Thymus (tissue), 11 donors: ENCODE measurements around the gene B4GALT6. TPM values are rescaled to one million over a fixed set of nuclear protein-coding genes. Genes with fewer than 3 reads are reported as not detected.

Experiments used
- DNase-seq, 9 donors: peaks; one replicate each; pipeline ENCODE4 v3.0.0-alpha.2; 2013; ENCODE audit warnings: low spot score in 9 of 9, low read depth in 6 of 9, missing footprints in 1 of 9
- H3K27ac ChIP-seq, 2 donors: one replicate each; pipeline ENCODE4 v1.5.1; 2013; ENCODE audit warnings: control low read depth in 1 of 2, low read depth in 1 of 2, low read length in 1 of 2, mild to moderate bottlenecking in 1 of 2, moderate library complexity in 1 of 2
- H3K27me3 ChIP-seq, 2 donors: one replicate each; pipeline ENCODE4 v1.5.1; 2013; ENCODE audit warnings: low read length in 1 of 2; ENCODE audit not compliant: control insufficient read depth in 2 of 2, insufficient read depth in 1 of 2
- H3K36me3 ChIP-seq, 2 donors: one replicate each; pipeline ENCODE4 v1.5.1; 2013; ENCODE audit warnings: low read length in 1 of 2, mild to moderate bottlenecking in 1 of 2, moderate library complexity in 1 of 2; ENCODE audit not compliant: control insufficient read depth in 2 of 2, insufficient read depth in 2 of 2
- H3K4me1 ChIP-seq, 2 donors: one replicate each; pipeline ENCODE4 v1.5.1; 2013; ENCODE audit warnings: low read length in 2 of 2; ENCODE audit not compliant: control insufficient read depth in 2 of 2, insufficient read depth in 2 of 2
- H3K4me3 ChIP-seq, 2 donors: one replicate each; pipeline ENCODE4 v1.5.1; 2013; ENCODE audit warnings: low read length in 2 of 2, control low read depth in 1 of 2, mild to moderate bottlenecking in 1 of 2
- H3K9me3 ChIP-seq, 2 donors: one replicate each; pipeline ENCODE4 v1.5.1; 2013; ENCODE audit warnings: low read length in 1 of 2, mild to moderate bottlenecking in 1 of 2; ENCODE audit not compliant: control insufficient read depth in 2 of 2, insufficient read depth in 1 of 2
- WGBS: extraction: QIAGEN DNeasy Blood & Tissue Kit; methylation state at CpG from one replicate; pipeline ENCODE4 v1.1.7; 2013; 5-methylcytosine and 5-hydroxymethylcytosine counted together
- polyA plus RNA-seq: library from polyadenylated mRNA; stranded (reverse); fragments of 200-250 nt; gene quantifications from one replicate; pipeline ENCODE4 v1.2.3, GENCODE V29; 2013
- total RNA-seq: library from RNA; stranded (reverse); fragments of 120-200 nt; gene quantifications from one replicate; pipeline ENCODE4 v1.2.4, GENCODE V29; 2013
- donor health status: healthy.

B4GALT6 gene
- total and polyA plus RNA-seq, 2 donors: 6.6 to 9.5 TPM

DNA sequence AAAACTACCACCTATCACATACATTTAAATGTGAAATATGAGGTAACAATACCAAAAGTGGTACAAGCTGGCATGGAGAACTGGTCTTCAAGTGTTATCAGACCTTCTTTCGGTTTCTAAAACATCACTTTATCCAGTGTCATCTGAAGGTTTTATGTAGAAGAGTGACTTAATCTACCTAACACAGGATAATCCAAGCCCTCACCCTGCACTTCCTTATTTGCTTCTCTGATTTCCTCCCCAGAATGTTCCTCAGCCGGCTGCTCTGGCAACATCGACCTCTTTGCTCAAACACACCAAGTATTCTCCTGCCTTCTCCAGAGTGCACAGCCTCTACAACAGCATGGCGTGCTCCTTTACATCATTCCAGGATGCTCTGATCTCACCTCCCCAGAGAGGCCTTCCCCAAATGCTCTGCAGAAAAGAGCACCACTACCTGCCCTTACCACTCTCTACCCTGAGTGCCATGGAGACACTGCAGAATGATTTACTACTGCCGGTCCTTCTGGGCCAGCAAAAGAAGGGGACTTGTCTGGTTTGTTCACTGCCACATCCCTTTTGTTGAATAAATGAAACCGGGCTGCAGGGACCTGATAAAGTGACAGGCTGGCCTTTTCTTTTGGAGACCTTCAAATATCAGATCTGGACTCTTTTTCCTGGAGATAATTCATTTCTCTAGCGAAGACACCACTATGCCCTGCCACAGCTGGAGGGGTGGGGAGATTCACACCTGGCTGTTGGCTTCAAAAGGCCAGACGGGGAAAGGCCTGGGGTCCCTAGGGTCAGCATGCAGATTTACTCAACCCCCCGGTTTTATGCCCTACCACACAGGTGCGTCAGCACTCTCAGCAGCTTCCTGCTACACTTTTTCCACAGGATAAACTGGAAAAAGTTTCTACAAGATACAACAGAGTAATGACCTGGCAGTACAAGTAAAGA, 50.7 kb downstream of the B4GALT6 start:
- Histone ChIP-seq H3K27ac (no peak overlapping the region), H3K36me3 (no peaks in the 10 kb centered on the region), H3K4me1 (peaks cover 0 to 12% of the 10 kb centered on the region in 2 donors), H3K9me3 (peaks cover 0 to 3% of the 10 kb centered on the region in 2 donors), H3K4me3 (no peak overlapping the region), H3K27me3 (no peaks in the 10 kb centered on the region)
- WGBS: 31% methylated on average over 10 of the region's 10 CpGs
- no peak for DNase-seq

DNA sequence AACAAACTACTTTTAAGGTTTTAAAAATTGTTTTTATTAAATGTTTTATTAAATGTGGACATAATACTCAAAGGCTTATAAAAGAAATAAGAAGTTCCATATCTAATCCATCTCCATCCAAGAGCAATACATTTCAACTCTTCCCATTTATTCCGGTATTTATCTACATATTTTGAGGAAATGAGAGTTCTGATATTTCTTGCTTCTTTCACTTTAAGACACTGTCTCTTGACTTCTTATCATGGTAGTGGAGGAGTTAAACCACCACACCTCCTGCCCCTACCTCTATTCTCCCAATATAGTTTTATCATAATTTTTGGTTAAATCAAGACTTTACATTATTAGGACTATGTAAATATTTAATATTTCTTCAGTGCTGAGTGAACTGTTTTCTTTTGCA, 52.0 kb downstream of the B4GALT6 start:
- Histone ChIP-seq H3K4me3 (no peak overlapping the region), H3K36me3 (no peaks in the 10 kb centered on the region), H3K4me1 (peaks cover 0 to 12% of the 10 kb centered on the region in 2 donors), H3K9me3 (peaks cover 0 to 3% of the 10 kb centered on the region in 2 donors), H3K27me3 (no peaks in the 10 kb centered on the region), H3K27ac (no peak overlapping the region)
- WGBS: 97% methylated on average over 1 of the region's 1 CpG
- DNase-seq: no peak

DNA sequence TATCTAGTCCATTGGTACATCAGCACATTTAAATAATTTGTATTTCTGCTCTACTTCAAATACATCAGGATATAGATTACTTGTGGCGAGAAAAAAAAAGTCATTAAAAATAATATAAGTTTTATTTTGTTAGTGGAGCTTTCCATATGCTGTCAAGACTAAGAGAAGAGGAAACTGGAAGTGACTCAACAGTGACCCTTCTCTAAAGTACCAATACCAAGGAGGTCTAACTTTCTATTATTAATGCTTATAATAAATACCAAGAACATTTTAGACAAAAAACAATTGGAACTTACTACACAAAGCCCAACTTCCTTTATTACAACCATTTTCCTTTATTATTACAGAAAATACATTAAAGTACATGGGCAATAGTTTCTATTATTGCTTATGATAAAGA, 52.9 kb downstream of the B4GALT6 start:
- no peak overlapping the region for H3K4me3 ChIP-seq
- no peaks in the 10 kb centered on the region for H3K27me3 ChIP-seq
- DNase-seq: no peak
- no peak overlapping the region for H3K27ac ChIP-seq
- no peaks in the 10 kb centered on the region for H3K36me3 ChIP-seq
- H3K9me3 ChIP-seq: no peaks in the 10 kb centered on the region
- H3K4me1 ChIP-seq: peaks cover 0 to 12% of the 10 kb centered on the region in 2 donors
- WGBS: 98% methylated on average over 1 of the region's 1 CpG

DNA sequence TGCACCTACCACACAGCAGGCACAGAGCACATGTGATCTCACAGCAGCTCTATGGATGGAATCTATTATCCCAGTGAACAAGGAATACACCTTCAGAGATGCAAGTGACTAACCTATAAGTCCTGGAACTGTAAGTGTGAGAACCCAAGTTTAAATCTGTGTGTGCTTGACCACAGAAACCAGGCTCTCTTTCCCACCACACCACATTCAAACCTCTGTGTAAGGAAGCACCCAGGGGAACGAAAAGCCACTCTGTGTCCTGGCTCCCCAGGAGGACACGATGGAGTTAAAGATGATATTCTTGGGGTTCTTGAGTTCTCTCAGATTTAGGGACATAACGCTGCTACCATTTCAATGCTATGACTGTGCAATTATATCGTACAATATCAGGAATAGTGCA, 53.8 kb downstream of the B4GALT6 start:
- Histone ChIP-seq H3K9me3 (no peaks in the 10 kb centered on the region), H3K36me3 (no peaks in the 10 kb centered on the region), H3K4me3 (no peak overlapping the region), H3K4me1 (peaks cover 0 to 12% of the 10 kb centered on the region in 2 donors), H3K27ac (no peak overlapping the region), H3K27me3 (no peaks in the 10 kb centered on the region)
- no peak for DNase-seq
- 68% methylated on average over 4 of the region's 4 CpGs for WGBS

DNA sequence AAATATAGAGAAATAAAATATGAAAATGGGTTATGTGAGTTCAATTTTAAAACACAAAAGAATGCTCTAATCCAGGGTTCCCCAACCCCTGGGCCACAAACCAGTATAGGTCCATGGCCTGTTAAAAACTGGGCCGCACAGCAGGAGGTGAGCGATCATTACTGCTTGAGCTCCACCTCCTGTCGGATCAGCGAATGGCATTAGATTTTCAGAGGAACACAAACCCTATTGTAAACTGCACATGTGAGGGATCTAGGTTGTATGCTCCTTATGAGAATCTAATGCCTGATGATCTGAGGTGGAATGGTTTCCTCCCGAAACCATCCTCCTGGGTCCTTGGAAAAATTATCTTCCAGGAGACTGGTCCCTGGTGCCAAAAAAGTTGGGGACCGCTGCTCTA, 58.0 kb downstream of the B4GALT6 start:
- DNase-seq: no peak
- no peaks in the 10 kb centered on the region for H3K36me3 ChIP-seq
- no peaks in the 10 kb centered on the region for H3K9me3 ChIP-seq
- 98% methylated on average over 6 of the region's 6 CpGs for WGBS
- no peaks in the 10 kb centered on the region for H3K4me1 ChIP-seq
- no peak overlapping the region for H3K4me3 ChIP-seq
- H3K27me3 ChIP-seq: no peaks in the 10 kb centered on the region
- H3K27ac ChIP-seq: no peak overlapping the region

DNA sequence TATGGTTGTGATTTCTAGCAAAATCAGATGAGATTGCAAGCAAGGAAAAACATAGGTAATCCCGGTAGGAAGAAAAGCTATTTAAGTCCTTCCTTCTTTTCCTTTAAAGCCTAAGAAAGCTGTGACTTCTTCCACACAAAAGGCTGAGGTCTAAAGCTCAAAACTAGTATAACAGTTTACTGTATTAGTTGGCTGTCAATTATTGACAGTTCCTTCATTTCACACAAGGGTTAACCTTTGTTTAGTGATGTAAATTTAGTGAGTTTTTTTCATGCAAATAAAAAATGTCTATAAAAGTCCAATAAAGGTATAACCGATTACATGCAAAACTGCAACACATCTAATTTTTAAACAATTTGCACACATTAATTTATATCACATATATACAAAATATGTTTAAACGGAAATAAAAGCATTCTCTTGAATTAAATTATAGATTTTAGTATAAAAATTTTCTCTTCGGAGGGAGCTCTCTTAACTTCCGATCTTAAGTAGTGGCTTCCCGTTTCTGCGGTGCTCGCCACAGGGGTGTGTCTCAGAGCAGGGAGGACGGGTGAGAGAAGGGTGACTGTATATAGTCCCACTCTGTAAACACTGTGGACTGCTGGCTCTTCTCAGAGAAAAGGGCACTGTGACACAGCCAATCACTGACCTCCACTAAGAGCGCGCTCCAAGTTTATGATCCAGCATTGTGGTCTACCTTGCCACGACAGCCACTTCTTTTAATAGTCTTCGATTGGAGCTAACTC, 59.3 kb downstream of the B4GALT6 start:
- no peak for DNase-seq
- Histone ChIP-seq H3K4me3 (no peak overlapping the region), H3K9me3 (no peaks in the 10 kb centered on the region), H3K27me3 (no peaks in the 10 kb centered on the region), H3K36me3 (no peaks in the 10 kb centered on the region), H3K4me1 (no peaks in the 10 kb centered on the region), H3K27ac (no peak overlapping the region)
- WGBS: 93% methylated on average over 13 of the region's 13 CpGs

DNA sequence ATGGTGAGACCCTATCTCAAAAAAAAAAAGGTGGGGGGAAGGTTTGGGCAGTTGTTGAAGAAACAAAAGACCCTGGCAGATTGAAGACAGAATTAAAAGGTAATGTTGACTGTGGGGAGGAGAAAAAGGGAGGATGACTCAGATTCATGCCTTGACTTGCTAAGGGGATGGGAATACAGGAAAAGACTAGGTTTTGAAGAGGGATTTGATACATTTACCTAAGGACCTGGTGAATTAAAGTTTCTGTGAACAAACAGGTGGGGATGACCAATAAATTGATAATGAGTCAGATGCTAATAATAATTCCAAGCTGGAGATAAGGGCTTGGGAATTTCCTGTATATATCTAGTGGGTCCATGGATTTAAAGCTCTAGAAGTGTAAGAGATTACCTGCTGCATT, 65.1 kb downstream of the B4GALT6 start:
- no peaks in the 10 kb centered on the region for H3K36me3 ChIP-seq
- H3K27ac ChIP-seq: no peak overlapping the region

DNA sequence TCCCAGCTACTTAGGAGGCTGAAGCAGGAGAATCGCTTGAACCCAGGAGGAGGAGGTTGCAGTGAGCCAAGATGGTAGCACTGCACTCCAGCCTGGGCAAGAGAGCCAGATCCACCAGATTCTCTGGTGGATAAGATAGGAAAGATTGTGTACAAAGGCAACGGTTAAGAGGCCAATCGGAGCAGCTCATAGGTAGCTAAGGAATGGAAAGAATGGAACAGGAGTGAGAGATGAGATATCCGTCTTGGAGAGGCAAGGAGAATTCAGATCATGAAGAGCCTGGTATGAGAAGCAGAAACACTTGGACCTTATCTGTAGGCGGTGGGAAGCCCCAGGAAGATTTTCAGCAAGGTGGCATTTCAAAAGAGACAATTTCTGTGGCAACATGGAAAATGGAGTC, 65.6 kb downstream of the B4GALT6 start:
- WGBS: 98% methylated on average over 5 of the region's 5 CpGs
- Histone ChIP-seq H3K36me3 (no peaks in the 10 kb centered on the region), H3K27ac (no peak overlapping the region), H3K4me3 (no peak overlapping the region), H3K4me1 (no peaks in the 10 kb centered on the region), H3K9me3 (no peaks in the 10 kb centered on the region), H3K27me3 (no peaks in the 10 kb centered on the region)
- DNase-seq: no peak

More for the DNA sequence above, 65.1 kb downstream of the B4GALT6 start:
- no peaks in the 10 kb centered on the region for H3K27me3 ChIP-seq
- DNase-seq: no peak
- H3K4me3 ChIP-seq: no peak overlapping the region
- no peaks in the 10 kb centered on the region for H3K9me3 ChIP-seq
- no peaks in the 10 kb centered on the region for H3K4me1 ChIP-seq

DNA sequence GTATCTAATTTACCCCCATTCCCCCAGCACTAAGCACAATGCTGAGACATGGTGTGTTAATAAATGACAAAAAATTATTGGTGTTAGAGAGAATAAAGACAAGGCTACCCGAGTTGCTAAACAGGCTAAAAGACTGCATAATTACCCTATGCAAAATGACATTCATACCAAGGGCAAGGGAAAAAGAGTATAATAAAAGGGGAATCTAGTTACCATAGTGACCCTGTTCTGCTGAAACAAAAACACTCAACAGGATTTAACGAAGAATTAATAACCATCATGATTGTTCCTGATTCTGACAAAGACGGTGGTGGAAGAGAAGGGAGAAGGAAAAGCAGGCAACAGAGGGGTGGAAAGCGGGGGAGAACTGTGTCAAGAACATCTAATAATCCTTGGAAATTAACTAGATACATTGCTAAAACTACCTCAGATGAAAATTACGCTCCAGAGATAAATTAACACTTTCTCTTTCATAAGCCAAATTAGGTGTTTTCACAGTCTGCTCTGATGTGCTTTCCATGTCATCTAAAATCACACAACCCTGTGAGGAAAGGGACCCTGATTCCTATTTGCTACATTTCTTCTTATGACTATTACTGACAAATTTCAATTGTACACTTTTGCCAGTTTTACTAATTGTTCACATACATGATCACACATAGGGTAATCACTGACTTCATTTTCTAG, 67.2 kb downstream of the B4GALT6 start:
- no peaks in the 10 kb centered on the region for H3K27me3 ChIP-seq
- H3K4me1 ChIP-seq: no peaks in the 10 kb centered on the region
- no peaks in the 10 kb centered on the region for H3K9me3 ChIP-seq
- H3K4me3 ChIP-seq: no peak overlapping the region
- no peak overlapping the region for H3K27ac ChIP-seq
- no peak for DNase-seq
- no peaks in the 10 kb centered on the region for H3K36me3 ChIP-seq
- 79% methylated on average over 5 of the region's 5 CpGs for WGBS
